B cell (primary cell): ENCODE measurements around the gene LRRC25. TPM values are rescaled to one million over a fixed set of nuclear protein-coding genes. Genes with fewer than 3 reads are reported as not detected.

Experiments
- ATAC-seq: fragments of 200-7000 bp; cut with Tn5 transposase; one replicate; pipeline ENCODE4 v1.10.0; 2021; ENCODE audit warnings: low read depth, mild to moderate bottlenecking, moderate number of reproducible peaks, moderate library complexity
- CTCF ChIA-PET: fragments of 350-600 bp; sonication (Branson Sonifier 250); formaldehyde crosslinking; loops from one replicate; lab custom pipeline; 2021; ENCODE audit warnings: antibody characterized with exemption, inconsistent platforms; lab: Charles Lee
- POLR2A ChIA-PET: fragments of 350-600 bp; sonication (Branson Sonifier 250); formaldehyde crosslinking; loops from one replicate; lab custom pipeline; 2021; ENCODE audit warnings: antibody characterized with exemption; lab: Charles Lee
- DNase-seq: peaks from one replicate; pipeline ENCODE4 v3.0.0; 2013
- H2AFZ ChIP-seq: 2 replicates; pipeline ENCODE4 v1.6.1; 2012; ENCODE audit warnings: mild to moderate bottlenecking, low read depth, low read length; ENCODE audit not compliant: insufficient read depth, poor library complexity, severe bottlenecking
- H3K27ac ChIP-seq, 2 donors: 1 replicate in 1 of 2; 2 replicates in 1 of 2; pipeline ENCODE4 v1.5.1; 2012 to 2013; ENCODE audit warnings: low read length in 2 of 2, mild to moderate bottlenecking in 2 of 2, moderate library complexity in 1 of 2
- H3K27me3 ChIP-seq, 4 experiments: fragments of 200-600 bp in 1 of 4; sonication (generic) in 1 of 4; replicated peaks in 1 of 4; 1 replicate in 2 of 4; 2 replicates in 2 of 4; pipeline versions ENCODE4 v1.6.1 to v1.7.0; 2013 to 2016; ENCODE audit warnings: low read length in 3 of 4, mild to moderate bottlenecking in 2 of 4, mixed read lengths in 1 of 4, moderate library complexity in 1 of 4; ENCODE audit not compliant: insufficient read depth in 4 of 4, control insufficient read depth in 3 of 4; ENCODE audit errors: control extremely low read depth in 1 of 4
- H3K36me3 ChIP-seq, 2 experiments: replicated peaks in 1 of 2; 1 replicate in 1 of 2; 2 replicates in 1 of 2; pipeline versions ENCODE4 v1.6.1 to v1.7.1; 2013; ENCODE audit warnings: low read length in 1 of 2; ENCODE audit not compliant: insufficient read depth in 2 of 2, control insufficient read depth in 1 of 2; ENCODE audit errors: control extremely low read depth in 1 of 2, extremely low read depth in 1 of 2
- H3K4me1 ChIP-seq, 2 donors: fragments of 200-600 bp in 1 of 2; sonication (generic) in 1 of 2; 1 replicate in 1 of 2; 2 replicates in 1 of 2; pipeline versions ENCODE4 v1.5.1 to v1.6.1; 2013 to 2017; ENCODE audit warnings: low read length in 2 of 2; ENCODE audit not compliant: control insufficient read depth in 2 of 2, insufficient read depth in 2 of 2
- H3K4me2 ChIP-seq: replicated peaks from 2 replicates; pipeline ENCODE3; 2012; ENCODE audit warnings: mild to moderate bottlenecking, low read depth, low read length; ENCODE audit not compliant: poor library complexity, severe bottlenecking
- H3K4me3 ChIP-seq, 5 experiments: fragments of 200-600 bp in 1 of 5; sonication (generic) in 1 of 5; 1 replicate in 3 of 5; 2 replicates in 2 of 5; pipeline versions ENCODE4 v1.5.1 to v1.7.0; 2011 to 2016; ENCODE audit warnings: low read length in 4 of 5, mild to moderate bottlenecking in 4 of 5, low read depth in 2 of 5, control low read depth in 1 of 5, moderate library complexity in 1 of 5; ENCODE audit not compliant: insufficient read depth in 1 of 5; ENCODE audit errors: control extremely low read depth in 1 of 5, extremely low read depth in 1 of 5
- H3K79me2 ChIP-seq: fragments of 200-600 bp; sonication (generic); one replicate; pipeline ENCODE4 v1.6.0; 2016; ENCODE audit warnings: low read length; ENCODE audit not compliant: control insufficient read depth, insufficient read depth
- H3K9ac ChIP-seq: fragments of 200-600 bp; sonication (generic); 2 replicates; pipeline ENCODE4 v1.6.1; 2017; ENCODE audit warnings: mild to moderate bottlenecking, low read length, moderate library complexity
- H3K9me3 ChIP-seq, 3 donors: one replicate each; pipeline versions ENCODE4 v1.6.1 to v1.7.1; 2013; ENCODE audit warnings: low read length in 2 of 3; ENCODE audit not compliant: control insufficient read depth in 2 of 3, insufficient read depth in 1 of 3; ENCODE audit errors: control extremely low read depth in 1 of 3
- H4K20me1 ChIP-seq: 2 replicates; pipeline ENCODE4 v1.6.0; 2012; ENCODE audit warnings: mild to moderate bottlenecking, low read length; ENCODE audit not compliant: insufficient read depth, control insufficient read depth, poor library complexity, severe bottlenecking
- H3K27ac Mint-ChIP-seq: one replicate; pipeline ENCODE4 v1.8.0; 2021; ENCODE audit warnings: mixed read lengths
- H3K27me3 Mint-ChIP-seq: one replicate; pipeline ENCODE4 v1.8.0; 2021; ENCODE audit warnings: mixed read lengths
- H3K4me1 Mint-ChIP-seq: one replicate; pipeline ENCODE4 v1.8.0; 2021; ENCODE audit warnings: mixed read lengths
- H3K4me3 Mint-ChIP-seq: one replicate; pipeline ENCODE4 v1.8.0; 2021; ENCODE audit warnings: mixed read lengths
- H3K9me3 Mint-ChIP-seq: one replicate; pipeline ENCODE4 v1.8.0; 2022; ENCODE audit warnings: mixed read lengths; ENCODE audit not compliant: insufficient read depth
- EZH2 ChIP-seq: IDR thresholded peaks from 2 replicates; pipeline ENCODE4 v1.6.1; 2012; ENCODE audit warnings: borderline replicate concordance, low read depth, mild to moderate bottlenecking, moderate library complexity, low read length; ENCODE audit not compliant: insufficient read depth, poor library complexity, severe bottlenecking
- WGBS: methylation state at CpG from one replicate; pipeline ENCODE4 v1.1.5; 2013; ENCODE audit warnings: missing lambda C conversion rate; ENCODE audit not compliant: insufficient coverage; 5-methylcytosine and 5-hydroxymethylcytosine counted together
- intact Hi-C: fragments of 100-400 bp; cut with micrococcal nuclease; formaldehyde crosslinking; loops from one replicate; pipeline ENCODE4 v1.10.0; 2022
- polyA plus RNA-seq: library from polyadenylated mRNA; depleted of rRNA; stranded (reverse); fragments of >200 nt; gene quantifications from 2 replicates; pipeline ENCODE4 v1.2.3, GENCODE V29; 2012
- total RNA-seq, 2 donors: library from RNA; stranded (reverse); fragments of 120-200 nt in 1 of 2; gene quantifications; 1 replicate in 1 of 2; 2 replicates in 1 of 2; pipeline versions ENCODE4 v1.2.3 to v1.2.4, GENCODE V29; 2013 to 2022
- TF ChIP-seq, protein P1 (sequence below): fragments of 200-600 bp; IDR thresholded peaks from one replicate; pipeline ENCODE4 v1.8.0; 2022; ENCODE audit warnings: antibody characterized with exemption, mild to moderate bottlenecking

Gene LRRC25
- total and polyA plus RNA-seq, 2 donors (not counting 1 experiment from before 2014, with no cell fraction given), result 2.4 to 5.7 TPM

DNA sequence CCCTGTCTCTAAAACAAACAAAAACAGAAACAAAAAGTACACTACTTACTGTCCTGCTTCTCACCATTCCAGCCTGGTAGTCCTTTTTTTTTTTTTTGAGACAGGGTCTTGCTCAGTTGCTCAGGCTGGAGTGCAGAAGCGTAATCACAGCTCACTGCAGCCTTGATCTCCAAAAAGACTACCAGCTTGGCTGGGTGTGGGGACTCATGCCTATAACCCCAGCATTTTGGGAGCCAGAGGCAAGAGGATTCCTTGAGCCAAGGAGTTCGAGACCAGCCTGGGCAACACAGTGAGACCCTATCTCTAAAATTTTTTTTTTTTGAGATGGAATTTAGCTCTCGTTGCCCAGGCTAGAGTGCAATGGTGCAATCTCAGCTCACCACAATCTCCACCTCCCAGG lies 16.6 kb downstream of the LRRC25 start:
- H3K4me3 Mint-ChIP-seq, result no peak overlapping the region

More for the DNA sequence above, 16.6 kb downstream of the LRRC25 start:
- H3K9me3 Mint-ChIP-seq, result no peaks in the 10 kb centered on the region
- TF ChIP-seq, protein P1, sequence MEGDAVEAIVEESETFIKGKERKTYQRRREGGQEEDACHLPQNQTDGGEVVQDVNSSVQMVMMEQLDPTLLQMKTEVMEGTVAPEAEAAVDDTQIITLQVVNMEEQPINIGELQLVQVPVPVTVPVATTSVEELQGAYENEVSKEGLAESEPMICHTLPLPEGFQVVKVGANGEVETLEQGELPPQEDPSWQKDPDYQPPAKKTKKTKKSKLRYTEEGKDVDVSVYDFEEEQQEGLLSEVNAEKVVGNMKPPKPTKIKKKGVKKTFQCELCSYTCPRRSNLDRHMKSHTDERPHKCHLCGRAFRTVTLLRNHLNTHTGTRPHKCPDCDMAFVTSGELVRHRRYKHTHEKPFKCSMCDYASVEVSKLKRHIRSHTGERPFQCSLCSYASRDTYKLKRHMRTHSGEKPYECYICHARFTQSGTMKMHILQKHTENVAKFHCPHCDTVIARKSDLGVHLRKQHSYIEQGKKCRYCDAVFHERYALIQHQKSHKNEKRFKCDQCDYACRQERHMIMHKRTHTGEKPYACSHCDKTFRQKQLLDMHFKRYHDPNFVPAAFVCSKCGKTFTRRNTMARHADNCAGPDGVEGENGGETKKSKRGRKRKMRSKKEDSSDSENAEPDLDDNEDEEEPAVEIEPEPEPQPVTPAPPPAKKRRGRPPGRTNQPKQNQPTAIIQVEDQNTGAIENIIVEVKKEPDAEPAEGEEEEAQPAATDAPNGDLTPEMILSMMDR, result no peak
- no peak for TF ChIP-seq EZH2
- peaks cover 3% of the 10 kb centered on the region for H3K4me1 Mint-ChIP-seq
- Histone ChIP-seq H3K4me2 (no peak overlapping the region), H2AFZ (no peak overlapping the region), H3K27ac (no peak overlapping the region), H3K9ac (no peak overlapping the region), H3K9me3 (peaks cover 0 to 3% (median 0%) of the 10 kb centered on the region in 3 donors), H3K27me3 (peaks cover 0 to 51% (median 19%) of the 10 kb centered on the region in 4 experiments), H3K4me1 (peaks cover 0 to 4% of the 10 kb centered on the region in 2 donors), H4K20me1 (no peaks in the 10 kb centered on the region), H3K79me2 (no peaks in the 10 kb centered on the region), H3K4me3 (no peak overlapping the region), H3K36me3 (no peaks in the 10 kb centered on the region)
- H3K27ac Mint-ChIP-seq, result no peak overlapping the region
- H3K27me3 Mint-ChIP-seq, result peaks cover 25% of the 10 kb centered on the region
- WGBS, result no CpG with 5 or more reads among the region's 3 CpGs
- ChIA-PET CTCF (interaction anchor here (1.2 to 1.7 kb wide), 2 partner anchors 8 to 30 kb away, joined by 4 to 8 read pairs; no protein-coding TSS in a partner anchor), POLR2A (interaction anchor here (0.6 kb wide), 1 partner anchor 11 kb away, joined by 3 read pairs; no protein-coding TSS in a partner anchor)
- no peak for ATAC-seq
- no peak for DNase-seq
- intact Hi-C loops, result no loop called here
